Eye (tissue), 1 donor: Measurements from ENCODE around the gene NKD1.

Experiments
- DNase-seq: peaks from one replicate; pipeline ENCODE4 v3.0.0-alpha.2; 2015

Gene NKD1

DNA sequence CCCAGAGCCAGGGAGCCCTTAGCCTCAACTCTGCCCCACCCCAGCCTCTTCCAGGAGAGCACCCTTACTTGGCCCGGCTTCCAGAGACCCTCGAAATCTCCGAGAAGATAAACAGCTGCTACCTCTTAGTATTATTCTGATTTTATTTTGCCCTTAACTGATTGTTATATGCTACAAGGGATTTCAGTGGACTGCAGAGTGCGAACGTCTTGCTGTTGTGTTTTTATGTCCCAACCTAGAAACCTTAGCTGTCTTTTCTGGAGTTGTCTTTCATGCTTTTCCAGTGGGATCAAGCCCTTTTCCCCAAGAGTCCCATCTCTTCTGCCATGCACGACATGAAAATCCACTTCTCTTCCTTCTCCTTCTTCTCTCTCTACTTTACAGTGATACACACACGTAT lies 85.9 kb downstream of the NKD1 start:
- DNase-seq, result no peak

GRCh38 chr16:50634947-50635346 lies 86.8 kb downstream of the NKD1 start:
- no peak for DNase-seq

DNA sequence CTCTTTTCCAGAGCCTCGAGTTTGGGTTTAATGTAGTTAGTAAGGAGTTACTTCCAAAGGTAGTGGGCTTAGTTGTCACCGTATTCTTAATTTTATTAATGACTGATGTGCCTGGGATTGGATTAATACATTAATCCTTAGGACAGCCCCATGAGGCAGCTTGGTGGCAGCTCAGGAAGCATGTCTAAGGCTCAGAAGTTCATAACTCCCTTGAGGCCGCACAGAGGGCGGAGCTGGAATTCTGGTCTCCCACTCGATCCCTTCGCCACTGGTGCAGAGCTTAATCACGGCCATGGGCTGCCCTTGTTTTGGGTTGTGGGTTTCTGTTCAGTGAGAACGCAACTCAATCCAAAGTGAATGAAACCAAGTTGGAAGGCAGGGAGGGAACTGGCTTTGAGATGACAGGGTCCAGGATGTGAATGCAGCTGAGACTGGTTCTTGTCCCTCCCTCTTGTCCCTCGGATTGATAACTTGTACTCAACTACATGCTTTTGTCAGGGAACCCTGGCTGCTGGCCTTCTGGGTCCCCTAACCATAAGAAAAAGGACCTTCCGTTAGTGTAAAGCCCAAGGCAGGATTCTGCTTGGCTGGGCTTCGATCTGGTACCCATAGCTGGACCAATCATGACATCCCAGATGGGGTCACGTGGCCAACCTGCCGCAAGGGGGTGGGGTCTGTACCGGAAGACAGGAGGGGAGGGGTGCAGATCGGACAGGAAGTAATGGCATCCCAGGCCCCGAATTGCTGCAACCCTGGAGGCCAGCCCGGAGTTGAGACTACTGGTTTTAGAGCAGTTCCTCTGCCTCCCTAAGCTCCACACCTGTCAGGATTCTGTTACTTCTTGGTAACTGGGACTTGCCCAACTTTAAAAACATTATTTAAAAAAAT lies 87.6 kb downstream of the NKD1 start:
- no peak for DNase-seq

DNA sequence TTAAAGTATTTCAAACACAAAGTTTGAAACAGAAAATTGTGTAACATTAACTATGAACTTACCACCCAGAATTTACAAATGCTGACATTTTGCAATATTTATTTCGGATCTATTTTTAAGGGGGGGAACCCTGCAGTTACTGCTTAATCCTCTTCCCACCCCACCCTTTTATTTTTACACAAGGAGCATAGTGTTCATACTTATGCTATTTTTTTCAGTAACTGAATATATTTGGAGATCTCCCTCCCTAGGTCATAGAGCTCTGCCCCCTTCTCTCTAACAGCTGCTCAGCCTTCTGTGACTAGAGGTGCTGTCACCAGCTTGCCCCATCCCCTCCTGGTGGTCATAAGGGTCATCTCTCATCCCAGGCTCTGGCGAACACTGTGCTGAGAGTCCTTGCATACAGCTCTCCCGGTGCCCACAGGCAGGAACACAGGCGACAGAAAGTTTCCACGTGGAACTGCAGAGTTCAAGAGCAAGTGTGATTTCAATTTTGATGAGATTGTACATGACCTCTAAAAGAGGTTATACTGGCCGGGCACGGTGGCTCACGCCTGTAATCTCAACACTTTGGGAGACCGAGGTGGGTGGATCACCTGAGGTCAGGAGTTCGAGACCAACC lies 88.7 kb downstream of the NKD1 start:
- no peak for DNase-seq

DNA sequence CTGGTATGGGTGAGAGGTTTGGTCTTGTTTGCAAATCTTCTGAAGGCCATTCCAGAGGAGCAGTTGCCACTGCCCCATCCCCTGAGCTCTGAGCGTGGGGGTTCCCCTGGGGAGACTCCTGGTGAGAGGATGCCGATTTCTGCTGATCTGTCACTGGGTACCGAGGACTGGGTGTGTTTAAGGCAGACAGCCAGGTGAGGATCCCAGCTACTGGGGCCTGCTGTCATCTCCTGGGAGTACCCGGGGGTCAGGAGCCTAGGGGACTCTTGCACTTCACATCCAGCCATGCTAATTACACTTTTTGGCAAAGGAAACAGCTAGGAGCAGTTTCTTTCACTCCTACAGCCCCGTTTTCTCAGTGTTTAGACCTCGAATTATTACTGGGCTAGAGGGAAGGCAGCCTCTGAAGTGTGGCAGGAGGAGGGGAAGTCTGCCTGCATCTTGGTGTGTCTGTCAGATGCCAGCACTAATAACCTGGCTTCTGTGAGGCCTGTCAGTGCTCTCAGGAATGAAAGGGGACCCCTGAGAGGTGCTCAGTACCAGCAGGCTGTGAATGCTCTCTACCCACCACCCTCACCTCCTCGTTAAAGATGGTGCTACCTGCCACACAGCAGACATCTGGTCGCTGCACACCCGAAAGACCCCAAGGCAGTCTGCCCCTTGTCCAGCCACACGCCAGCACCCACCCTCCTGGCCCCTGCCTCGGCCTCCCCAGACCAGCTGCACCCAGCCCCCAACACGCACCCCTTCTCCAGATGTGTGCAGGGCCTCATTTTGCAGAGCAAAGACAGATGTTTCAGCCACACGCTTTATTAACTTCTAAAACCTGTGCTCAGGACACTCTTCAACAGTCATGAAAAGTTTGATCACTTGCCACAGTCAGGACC lies 89.8 kb downstream of the NKD1 start:
- DNase-seq, result no peak

DNA sequence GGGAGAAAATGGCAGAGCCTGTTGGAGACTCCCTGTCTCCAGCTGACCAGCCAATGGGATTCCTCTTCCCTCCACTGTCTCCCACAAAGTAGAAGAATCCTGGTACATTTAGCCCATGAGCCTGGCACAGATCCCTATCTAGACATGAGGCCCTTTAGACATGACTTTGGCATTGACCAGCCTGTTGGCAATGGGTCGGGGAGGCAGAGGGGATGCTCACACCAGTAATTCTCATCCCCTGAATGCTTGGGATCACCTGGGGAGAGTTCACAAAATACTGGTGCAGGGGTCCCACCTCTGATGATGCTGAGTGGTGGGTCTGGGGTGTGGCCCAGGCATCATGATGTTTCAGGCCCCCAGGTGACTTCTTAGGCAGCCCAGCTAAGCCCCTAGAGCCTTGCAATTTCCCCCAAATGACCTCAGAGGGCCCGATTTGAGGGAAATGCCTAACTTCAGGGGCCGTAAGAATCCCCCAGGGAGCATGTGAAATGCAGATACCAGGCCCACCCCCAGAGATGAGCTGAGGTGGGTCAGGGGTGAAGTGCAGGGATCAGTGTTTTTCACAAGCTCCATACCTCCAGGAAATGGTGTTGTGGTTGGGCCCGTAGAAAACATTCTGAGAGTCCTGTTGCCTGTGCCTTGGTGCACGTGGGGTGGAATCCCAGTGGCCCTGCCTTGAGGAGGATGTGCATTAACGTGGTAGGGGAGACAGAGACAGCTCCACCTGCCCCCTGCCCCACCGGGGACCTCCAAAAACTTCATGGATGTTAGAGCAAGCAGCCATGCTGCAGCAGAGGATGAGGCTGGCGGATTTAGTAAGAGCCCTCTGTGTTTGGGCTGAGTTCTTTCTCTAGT lies 90.8 kb downstream of the NKD1 start:
- DNase-seq, result no peak

GRCh38 chr16:50640391-50640790 lies 92.2 kb downstream of the NKD1 start:
- no peak for DNase-seq

- DNase-seq, result no peak
These were observed 93.0 kb downstream of the NKD1 start for GRCh38 chr16:50640919-50641817.

DNA sequence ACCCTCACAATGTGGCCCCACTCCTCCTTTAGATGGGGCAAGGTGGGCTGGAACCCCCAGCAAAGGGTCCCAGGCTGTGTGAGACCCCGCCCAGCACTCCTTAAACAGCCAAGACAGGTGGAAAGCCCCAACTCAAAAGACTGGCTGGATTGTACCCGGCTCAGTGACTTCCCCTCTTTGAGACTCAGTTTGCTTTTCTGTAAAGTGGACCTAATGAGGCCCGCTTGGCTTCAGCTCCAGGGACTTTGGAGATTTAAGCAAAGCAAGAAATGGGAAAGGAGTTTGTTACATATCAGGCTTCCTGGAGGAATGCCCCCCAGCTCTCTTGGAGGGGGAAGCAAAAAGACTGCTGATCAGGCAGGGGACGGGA lies 93.6 kb downstream of the NKD1 start:
- DNase-seq, result no peak

DNA sequence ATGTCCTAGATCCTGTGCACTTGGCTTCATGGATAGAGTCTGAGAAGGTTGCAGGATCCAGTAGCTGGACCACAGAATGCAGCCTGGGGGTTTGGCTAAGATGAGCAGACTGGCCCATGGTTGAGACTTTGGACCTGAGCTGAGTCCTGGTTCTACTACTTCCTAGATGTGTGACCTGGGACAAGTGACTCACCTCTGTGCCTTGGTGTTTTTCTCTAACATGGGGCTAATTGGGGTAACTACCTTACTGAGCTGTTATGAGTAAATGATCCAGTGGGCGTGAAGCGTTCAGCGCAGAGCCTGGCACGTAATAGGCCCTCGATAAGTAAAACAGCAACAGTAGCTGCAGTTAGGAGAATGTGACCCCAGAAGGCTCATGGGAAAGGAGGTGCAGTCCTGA lies 94.2 kb downstream of the NKD1 start:
- DNase-seq, result no peak

GRCh38 chr16:50643192-50643591 lies 95.0 kb downstream of the NKD1 start:
- DNase-seq, result no peak

- DNase-seq, result no peak
These were observed 96.0 kb downstream of the NKD1 start for GRCh38 chr16:50644245-50644644.

- peak; percentile 44 for DNase-seq
These were observed 96.5 kb downstream of the NKD1 start for GRCh38 chr16:50644729-50645128.

DNA sequence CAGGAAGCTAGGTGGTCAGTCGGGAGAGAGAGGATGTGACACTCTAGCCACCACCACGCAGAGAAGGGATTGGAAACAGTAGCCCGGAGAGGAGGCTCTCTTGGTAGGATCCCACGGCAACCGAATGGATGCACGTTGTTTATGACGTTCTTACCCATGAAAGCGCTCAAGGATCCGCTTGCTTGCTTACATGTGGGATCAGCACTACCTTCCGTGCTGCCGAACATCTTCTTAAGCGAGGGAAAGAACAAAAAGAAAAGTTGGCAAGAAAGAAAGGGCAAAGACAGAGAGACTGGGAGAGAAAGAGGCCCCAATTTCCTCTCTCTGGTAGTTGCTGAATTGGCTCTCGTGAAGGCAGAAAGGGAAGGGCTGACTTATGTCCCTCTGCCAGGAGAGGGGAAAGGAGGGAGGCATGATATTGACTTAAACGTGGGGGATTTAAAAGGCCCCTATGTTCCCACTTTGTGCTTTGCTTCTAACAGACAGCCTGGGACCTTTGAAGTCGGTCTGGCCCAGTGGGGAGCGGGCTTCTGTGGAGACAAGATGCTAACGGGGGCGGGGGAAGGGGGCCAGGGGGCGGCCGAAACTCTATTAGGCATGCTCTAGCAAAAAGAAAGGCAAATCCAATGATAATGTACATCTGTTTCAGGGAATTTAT lies 97.5 kb downstream of the NKD1 start:
- DNase-seq, result peak; percentile 60

DNA sequence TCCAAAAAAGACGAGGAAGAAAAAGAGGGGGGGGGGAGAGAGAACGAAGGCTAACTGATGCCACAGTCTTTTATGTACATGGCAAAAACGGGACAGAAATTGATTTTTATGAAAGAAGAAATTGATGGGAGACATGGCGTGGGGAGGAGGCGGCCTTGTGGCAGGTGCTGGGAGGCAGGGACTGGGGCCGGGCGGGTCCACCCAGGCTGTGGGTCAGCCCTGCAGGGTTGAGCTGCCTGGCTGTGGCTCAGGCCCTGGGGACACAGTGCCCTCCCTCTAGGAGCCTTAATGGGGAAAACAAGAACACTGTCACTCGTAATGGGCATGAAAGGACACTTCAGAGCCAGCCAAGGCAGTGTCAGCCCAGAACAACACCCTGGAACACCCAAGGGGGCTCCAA lies 98.1 kb downstream of the NKD1 start:
- no peak for DNase-seq

DNA sequence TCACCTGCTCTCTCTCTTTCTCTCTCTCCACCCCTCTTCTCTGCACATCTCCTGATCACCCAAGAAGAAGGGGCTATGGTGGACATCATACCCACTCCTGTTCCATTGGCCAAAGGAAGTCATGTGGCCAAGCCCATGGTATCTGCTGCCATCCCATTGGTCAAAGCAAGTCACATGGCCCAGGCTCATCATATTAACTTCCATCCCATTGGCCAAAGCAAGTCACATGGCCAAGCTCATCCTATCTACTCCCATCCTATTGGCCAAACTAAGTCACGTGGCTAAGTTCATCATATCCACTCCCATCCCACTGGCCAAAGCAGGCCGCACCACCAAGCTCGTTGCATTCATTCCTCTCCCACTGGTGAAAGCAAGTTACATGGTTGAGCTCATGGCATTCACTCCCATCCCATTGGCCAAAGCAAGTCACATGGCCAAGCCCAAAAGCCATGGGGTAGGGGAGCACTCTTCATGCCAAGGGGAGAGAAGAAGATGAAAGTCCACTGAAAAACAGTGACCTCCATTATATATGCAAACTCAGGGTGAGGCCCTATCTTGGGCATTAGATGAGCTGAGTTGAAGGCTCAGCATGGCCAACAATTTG lies 103.7 kb downstream of the NKD1 start:
- DNase-seq, result no peak

- DNase-seq, result no peak
These were observed 104.7 kb downstream of the NKD1 start for GRCh38 chr16:50652836-50653425.

DNA sequence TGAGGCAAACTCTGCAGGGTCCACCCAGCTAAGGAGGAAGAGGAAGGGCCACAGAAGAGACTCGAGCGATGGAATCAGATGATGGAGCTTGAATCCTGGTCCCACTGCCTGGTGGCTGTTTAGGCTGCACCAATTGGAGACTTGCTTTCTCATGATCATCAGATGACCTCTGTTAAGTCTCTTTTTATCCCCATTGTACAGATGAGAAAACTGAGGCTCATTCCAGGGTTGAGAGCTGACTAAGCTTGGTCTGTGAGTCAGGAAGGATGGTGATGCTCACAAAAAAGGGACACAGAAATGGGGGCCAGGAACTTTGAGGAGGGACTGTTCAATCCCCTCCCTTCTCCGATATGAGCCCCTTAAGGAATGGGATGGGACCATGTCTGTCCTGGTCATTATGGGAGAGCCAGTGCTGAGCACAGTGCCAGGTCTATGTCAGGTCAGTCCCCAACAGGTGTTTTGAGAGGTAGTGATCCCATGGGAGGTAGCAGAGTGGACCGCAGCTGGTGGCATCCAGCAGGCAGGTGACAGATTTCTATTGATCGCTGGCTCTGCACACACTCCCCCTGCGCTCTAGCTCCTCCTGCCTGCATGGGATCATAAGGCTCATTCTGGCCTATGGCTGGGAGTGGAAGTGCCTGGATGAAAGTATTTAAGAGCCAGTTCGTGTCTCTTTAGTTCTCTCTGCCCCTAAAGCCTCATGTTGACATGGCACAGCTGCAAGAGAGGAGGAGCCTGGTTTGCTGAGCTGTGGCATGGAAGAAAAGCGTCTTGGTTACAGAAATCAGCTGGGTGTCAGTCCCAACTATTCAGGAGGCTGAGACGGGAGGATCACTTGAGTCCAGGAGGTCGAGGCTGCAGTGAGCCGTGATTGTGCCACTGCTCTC lies 105.7 kb downstream of the NKD1 start:
- peak; percentile 45 for DNase-seq

- no peak for DNase-seq
These were observed 107.4 kb downstream of the NKD1 start for GRCh38 chr16:50655558-50656055.
